ENCODE measurements around the gene POLR2L.

POLR2L gene

DNA sequence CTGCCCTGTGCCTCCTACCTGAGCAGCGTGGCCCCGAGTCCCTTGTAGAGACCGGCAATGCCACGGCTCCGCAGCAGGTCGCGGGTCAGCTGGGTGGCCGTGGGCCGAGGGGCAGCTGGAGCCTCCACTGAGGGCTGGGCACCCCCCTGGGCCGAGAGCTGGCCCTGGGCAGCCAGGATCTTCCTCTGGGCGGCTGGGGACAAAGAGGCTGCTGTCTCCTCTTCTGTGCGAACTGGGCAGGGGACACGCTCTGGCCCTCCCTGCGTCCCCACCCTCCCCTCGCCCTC is 49.9 kb downstream of the POLR2L start:
- DNase-seq = no peak

DNA sequence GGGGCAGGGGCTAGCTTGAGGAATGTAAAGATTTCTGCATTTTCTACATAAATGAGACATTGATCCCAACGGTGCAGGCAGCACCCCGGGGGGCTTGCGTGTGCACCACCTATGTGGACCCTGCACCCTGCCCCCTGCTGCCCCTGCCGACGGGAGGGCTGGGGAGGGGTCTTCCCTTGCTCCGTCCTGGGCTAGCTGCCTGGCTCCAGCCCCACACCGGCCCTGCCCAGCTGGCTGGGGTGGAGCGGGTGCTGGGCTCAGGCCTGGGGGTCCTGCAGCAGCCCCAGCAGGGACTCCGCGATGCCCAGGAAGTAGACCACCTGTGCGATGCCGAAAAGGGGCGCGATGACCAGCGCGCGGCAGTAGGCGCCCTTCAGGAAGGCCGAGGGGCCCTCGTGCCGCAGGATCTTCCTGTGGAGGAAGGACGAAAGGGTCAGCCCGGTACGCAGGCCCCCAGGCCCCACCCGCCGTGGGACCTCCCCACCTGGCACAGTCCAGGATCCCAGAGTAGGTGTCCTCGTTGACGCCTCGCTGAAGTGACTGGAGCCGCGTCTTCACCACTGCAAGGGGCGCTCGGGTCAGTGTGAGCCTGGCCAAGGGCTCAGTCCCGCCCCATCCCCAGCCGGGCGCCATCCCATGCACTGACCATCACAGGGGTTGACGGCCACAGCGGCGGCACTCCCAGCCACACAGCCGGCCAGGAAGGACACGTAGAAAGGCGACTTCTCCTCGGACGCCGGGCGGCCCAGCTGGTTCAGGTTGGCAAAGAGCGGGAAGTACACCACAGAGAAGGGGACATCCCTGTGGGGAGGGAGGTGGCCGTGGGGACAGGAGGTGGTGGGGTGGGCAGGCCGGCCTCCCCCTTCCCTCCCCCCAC is 50.4 kb downstream of the POLR2L start:
- no peak for DNase-seq

DNA sequence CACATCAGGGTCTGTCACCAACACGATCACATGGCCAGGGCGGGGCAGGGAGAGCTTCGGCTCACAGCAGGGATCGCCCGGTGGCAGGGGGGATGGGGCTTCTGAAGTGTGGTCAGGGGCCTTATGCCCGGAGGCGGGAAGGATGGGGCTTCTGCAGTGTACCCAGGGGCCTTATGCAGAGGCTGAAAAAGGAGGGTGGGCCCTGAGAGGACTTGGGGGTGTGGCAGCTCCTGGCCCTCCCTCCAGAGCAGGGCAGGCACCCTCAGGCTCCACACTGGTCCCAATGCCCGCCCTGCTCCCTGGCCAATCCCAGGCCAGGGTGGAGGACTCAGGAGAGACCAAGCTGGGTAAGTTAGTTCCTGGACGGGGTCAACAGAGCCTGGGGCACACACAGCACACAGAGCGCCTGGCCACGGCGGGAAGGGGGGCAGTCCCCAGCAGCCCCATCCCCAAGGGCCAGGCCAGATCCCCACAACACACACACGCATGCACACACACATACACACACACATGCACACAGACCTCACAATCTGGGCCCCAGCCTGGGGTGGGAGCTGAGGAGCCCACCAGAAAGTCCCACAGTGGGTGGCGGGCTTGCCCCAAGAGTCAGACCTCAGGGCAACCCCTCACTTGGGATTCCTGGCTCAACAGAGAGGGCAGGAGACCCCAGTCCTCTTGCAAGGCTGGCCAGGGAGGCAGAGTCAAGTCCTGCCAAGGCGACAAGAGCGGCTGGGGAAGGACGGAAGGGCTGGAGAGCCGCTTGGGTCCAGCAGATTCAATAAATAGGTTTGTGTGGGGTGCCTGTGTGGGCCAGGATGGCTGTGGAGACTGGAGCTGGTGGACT is 51.4 kb downstream of the POLR2L start:
- no peak for DNase-seq

DNA sequence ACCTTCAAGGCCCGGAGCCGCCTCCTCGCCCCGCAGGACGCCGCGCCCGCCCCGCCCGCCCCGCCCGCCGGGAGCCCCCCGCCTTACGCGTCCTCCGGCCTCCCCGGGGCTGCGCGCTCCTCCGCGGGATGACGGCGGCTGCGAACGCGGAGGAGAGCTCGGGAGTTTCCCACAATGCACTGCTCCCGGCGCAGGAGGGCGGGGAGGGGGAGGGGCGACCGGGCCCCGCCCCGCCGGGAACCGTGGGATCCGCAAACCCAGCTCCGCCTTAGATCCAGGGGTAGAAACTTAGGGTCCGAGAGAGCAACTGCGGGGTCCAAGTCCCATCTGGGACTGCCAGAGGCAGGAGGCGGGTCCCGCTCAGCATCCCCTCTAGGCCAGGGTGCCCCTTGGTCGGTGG is 52.4 kb downstream of the POLR2L start, which contains the start of gene CEND1:
Gene CEND1, minus strand, starts transcription at position 148 of the 400 bp plus-strand sequence. CDS start 1,514 bp downstream, outside the sequence.
- peak; percentile 49 for DNase-seq
